Fibroblast of lung (primary cell): ENCODE results near the gene NKAIN1. TPM values are rescaled to one million over a fixed set of nuclear protein-coding genes. Genes with fewer than 3 reads are reported as not detected.
"Not testable (repeated sequence)": the region's sequence is repeated elsewhere in the genome, so short reads cannot be mapped to it uniquely, and the experiment has no call there.

ENCODE experiments used
- DNase-seq, 2 donors: peaks; one replicate each; pipeline versions ENCODE4 v3.0.0 to v3.0.0-alpha.2; 2010; ENCODE audit warnings: low read depth in 2 of 2
- H2AFZ ChIP-seq: 2 replicates; pipeline ENCODE4 v1.5.1; 2012; ENCODE audit warnings: low read length, control low read depth, inconsistent platforms
- H3K27ac ChIP-seq: 2 replicates; pipeline ENCODE4 v1.5.1; 2011; ENCODE audit warnings: low read length, control low read depth; ENCODE audit not compliant: insufficient read depth
- H3K27me3 ChIP-seq: 2 replicates; pipeline ENCODE4 v1.5.1; 2011; ENCODE audit warnings: mild to moderate bottlenecking, low read length; ENCODE audit not compliant: control insufficient read depth, insufficient read depth
- H3K36me3 ChIP-seq: 2 replicates; pipeline ENCODE4 v1.5.1; 2011; ENCODE audit warnings: low read length; ENCODE audit not compliant: control insufficient read depth, insufficient read depth
- H3K4me1 ChIP-seq: 2 replicates; pipeline ENCODE4 v1.5.1; 2011; ENCODE audit warnings: low read length; ENCODE audit not compliant: control insufficient read depth, insufficient read depth; ENCODE audit errors: extremely low read depth
- H3K4me2 ChIP-seq: 2 replicates; pipeline ENCODE4 v1.5.1; 2011; ENCODE audit warnings: low read length, control low read depth; ENCODE audit not compliant: insufficient read depth; ENCODE audit errors: extremely low read depth
- H3K4me3 ChIP-seq, 4 experiments: fragments of 200-600 bp in 1 of 4; sonication (generic) in 1 of 4; replicated peaks in 1 of 4; 2 replicates each; pipeline ENCODE4 v1.5.1; 2011 to 2016; ENCODE audit warnings: low read length in 4 of 4, low read depth in 3 of 4, mild to moderate bottlenecking in 3 of 4, control low read depth in 2 of 4, inconsistent platforms in 1 of 4, mixed read lengths in 1 of 4; ENCODE audit not compliant: insufficient read depth in 1 of 4; ENCODE audit errors: control extremely low read depth in 1 of 4
- H3K79me2 ChIP-seq: 2 replicates; pipeline ENCODE4 v1.5.1; 2012; ENCODE audit warnings: mild to moderate bottlenecking, low read length, inconsistent platforms; ENCODE audit not compliant: control insufficient read depth, insufficient read depth
- H3K9ac ChIP-seq: 2 replicates; pipeline ENCODE4 v1.5.1; 2011; ENCODE audit warnings: mild to moderate bottlenecking, low read length, control low read depth; ENCODE audit not compliant: insufficient read depth
- H3K9me3 ChIP-seq: 2 replicates; pipeline ENCODE4 v1.5.1; 2012; ENCODE audit warnings: low read depth, low read length; ENCODE audit not compliant: control insufficient read depth, insufficient read depth
- H4K20me1 ChIP-seq: 2 replicates; pipeline ENCODE4 v1.5.1; 2011; ENCODE audit warnings: low read length; ENCODE audit not compliant: control insufficient read depth, insufficient read depth; ENCODE audit errors: extremely low read depth
- CTCF ChIP-seq, 2 donors: IDR thresholded peaks in 1 of 2; conservative IDR thresholded peaks in 1 of 2; 1 replicate in 1 of 2; 2 replicates in 1 of 2; pipeline ENCODE4 v1.5.1; 2011 to 2012; ENCODE audit warnings: low read length in 2 of 2, control low read depth in 1 of 2, inconsistent platforms in 1 of 2, low read depth in 1 of 2, mild to moderate bottlenecking in 1 of 2
- EZH2 ChIP-seq: IDR thresholded peaks from 2 replicates; pipeline ENCODE4 v1.5.1; 2012; ENCODE audit warnings: low read length, control low read depth, mild to moderate bottlenecking; ENCODE audit errors: missing control alignments
- polyA plus RNA-seq, 2 donors: library from polyadenylated mRNA; depleted of rRNA in 1 of 2; stranded (reverse) in 1 of 2; unstranded in 1 of 2; fragments of >200 nt; gene quantifications; 2 replicates each; pipeline ENCODE4 v1.2.1, GENCODE V29; 2011 to 2012; ENCODE audit warnings: missing spikeins in 1 of 2
- total RNA-seq: library from RNA; depleted of rRNA; stranded (reverse); fragments of >200 nt; gene quantifications from 2 replicates; pipeline ENCODE4 v1.2.1, GENCODE V29; 2014

Gene NKAIN1
- total and polyA plus RNA-seq, 2 donors (not counting 1 experiment from before 2014, with no cell fraction given): 0.07 to 0.17 TPM

- H3K9ac ChIP-seq: no peak overlapping the region
- DNase-seq: no peak
- no peaks in the 10 kb centered on the region for H4K20me1 ChIP-seq
- no peaks in the 10 kb centered on the region for H3K4me1 ChIP-seq
- TF ChIP-seq EZH2 (no peak), CTCF (conservative IDR thresholded peaks at IDR 0.05 in 1 of 2, IDR thresholded peaks at IDR 0.05 in 1 of 2; ENCODE audit: low read depth in 1 of 2, low read length in 2 of 2) (no peak)
- H3K79me2 ChIP-seq: no peaks in the 10 kb centered on the region
- no peaks in the 10 kb centered on the region for H3K36me3 ChIP-seq
- no peak overlapping the region for H3K27ac ChIP-seq
- no peak overlapping the region for H2AFZ ChIP-seq
- H3K9me3 ChIP-seq: no peaks in the 10 kb centered on the region
- no peak overlapping the region for H3K4me3 ChIP-seq
- H3K27me3 ChIP-seq: no peaks in the 10 kb centered on the region
- H3K4me2 ChIP-seq: no peak overlapping the region
Observed at GRCh38 chr1:31140299-31140698, 99.4 kb downstream of the NKAIN1 start.

- not testable (repeated sequence) for H2AFZ ChIP-seq, H3K36me3 ChIP-seq, H3K27ac ChIP-seq, H3K9me3 ChIP-seq, H4K20me1 ChIP-seq, H3K4me3 ChIP-seq, H3K9ac ChIP-seq, H3K4me2 ChIP-seq, H3K27me3 ChIP-seq, DNase-seq, H3K4me1 ChIP-seq, H3K79me2 ChIP-seq
Observed at GRCh38 chr1:31138797-31139521, 100.7 kb downstream of the NKAIN1 start.

GRCh38 chr1:31137873-31138272 lies 101.8 kb downstream of the NKAIN1 start:
- not testable (repeated sequence) for H3K4me1 ChIP-seq, H3K9me3 ChIP-seq, H3K4me2 ChIP-seq, H4K20me1 ChIP-seq, H3K79me2 ChIP-seq, H3K9ac ChIP-seq, DNase-seq, H2AFZ ChIP-seq, H3K27ac ChIP-seq, H3K4me3 ChIP-seq, H3K36me3 ChIP-seq, H3K27me3 ChIP-seq

GRCh38 chr1:31135973-31136600 lies 103.6 kb downstream of the NKAIN1 start:
- H3K27me3 ChIP-seq: no peaks in the 10 kb centered on the region
- H4K20me1 ChIP-seq: no peaks in the 10 kb centered on the region
- no peaks in the 10 kb centered on the region for H3K79me2 ChIP-seq
- TF ChIP-seq CTCF (conservative IDR thresholded peaks at IDR 0.05 in 1 of 2, IDR thresholded peaks at IDR 0.05 in 1 of 2; ENCODE audit: low read depth in 1 of 2, low read length in 2 of 2) (no peak), EZH2 (no peak)
- H3K27ac ChIP-seq: no peak overlapping the region
- H3K4me1 ChIP-seq: no peaks in the 10 kb centered on the region
- H2AFZ ChIP-seq: no peak overlapping the region
- no peak overlapping the region for H3K4me2 ChIP-seq
- H3K4me3 ChIP-seq: no peak overlapping the region
- no peak overlapping the region for H3K9ac ChIP-seq
- DNase-seq: peak; percentile 15 to 28
- H3K36me3 ChIP-seq: no peaks in the 10 kb centered on the region
- H3K9me3 ChIP-seq: no peaks in the 10 kb centered on the region
